HAP-1 (cell line): ENCODE data around the gene PPP1R3D.

Source experiments
- DNase-seq, 2 experiments: peaks; one replicate each; pipeline ENCODE4 v3.0.0-alpha.2; 2016 to 2020; ENCODE audit warnings: low spot score in 2 of 2
- H3K27me3 ChIP-seq: fragments of 250-450 bp; sonication (Bioruptor Pico); 2 replicates; pipeline ENCODE4 v1.5.1; 2020; ENCODE audit warnings: low read depth, mild to moderate bottlenecking, moderate library complexity
- H3K36me3 ChIP-seq: fragments of 250-450 bp; sonication (Bioruptor Pico); replicated peaks from 2 replicates; pipeline ENCODE4 v1.5.1; 2020; ENCODE audit warnings: mild to moderate bottlenecking
- H3K4me1 ChIP-seq: fragments of 250-450 bp; sonication (Bioruptor Pico); 2 replicates; pipeline ENCODE4 v1.5.1; 2020; ENCODE audit warnings: mild to moderate bottlenecking
- H3K4me3 ChIP-seq: fragments of 250-450 bp; sonication (Bioruptor Pico); 2 replicates; pipeline ENCODE4 v1.5.1; 2020; ENCODE audit warnings: mild to moderate bottlenecking, moderate library complexity
- H3K9me3 ChIP-seq: fragments of 250-450 bp; sonication (Bioruptor Pico); 2 replicates; pipeline ENCODE4 v1.5.1; 2020; ENCODE audit warnings: mild to moderate bottlenecking, moderate library complexity
- in situ Hi-C: fragments of 300-500 bp; cut with MboI; formaldehyde crosslinking; loops from 3 replicates; pipeline ENCODE4 v1.14.3; 2020; ENCODE audit warnings: low sequenced_read_pairs, inconsistent platforms, mixed read lengths

PPP1R3D gene

DNA sequence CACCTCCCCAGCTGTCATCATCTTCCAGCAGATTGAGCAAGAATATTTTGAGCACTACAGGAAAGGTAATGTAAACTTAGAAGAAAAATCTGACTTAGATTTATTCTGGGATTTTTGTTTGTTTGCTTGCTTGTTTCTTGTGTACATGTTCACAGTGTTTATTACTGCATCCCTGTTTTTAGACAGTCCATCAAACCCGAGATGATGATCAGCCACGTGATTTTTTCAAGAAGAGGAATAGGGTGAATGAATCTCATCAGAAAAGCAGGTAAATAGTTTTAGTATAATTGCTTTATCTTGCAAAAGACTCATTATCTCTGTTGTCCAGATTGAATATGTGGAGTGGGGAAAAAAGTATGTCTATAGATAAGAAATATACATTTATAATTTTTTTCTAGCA is 2.1 kb upstream of the PPP1R3D start:
- in situ Hi-C loops = loop anchor here (25.0 kb wide), 1 partner anchor 905 kb away; the partner anchor contains the start of genes ATP5F1E and PRELID3B
- H3K27me3 ChIP-seq = no peaks in the 10 kb centered on the region
- H3K4me3 ChIP-seq = no peak overlapping the region
- H3K36me3 ChIP-seq = peaks cover 20% of the 10 kb centered on the region
- H3K4me1 ChIP-seq = peaks cover 52% of the 10 kb centered on the region
- DNase-seq = no peak
- no peaks in the 10 kb centered on the region for H3K9me3 ChIP-seq

GRCh38 chr20:59940956-59941294 is 820 bp upstream of the PPP1R3D start:
- H3K4me3 ChIP-seq = peak overlapping the region; percentile 59
- H3K27me3 ChIP-seq = no peaks in the 10 kb centered on the region
- H3K9me3 ChIP-seq = no peaks in the 10 kb centered on the region
- in situ Hi-C loops = loop anchor here (25.0 kb wide), 1 partner anchor 904 kb away; the partner anchor contains the start of genes ATP5F1E and PRELID3B
- H3K4me1 ChIP-seq = peaks cover 40% of the 10 kb centered on the region
- peaks cover 20% of the 10 kb centered on the region for H3K36me3 ChIP-seq
- no peak for DNase-seq

DNA sequence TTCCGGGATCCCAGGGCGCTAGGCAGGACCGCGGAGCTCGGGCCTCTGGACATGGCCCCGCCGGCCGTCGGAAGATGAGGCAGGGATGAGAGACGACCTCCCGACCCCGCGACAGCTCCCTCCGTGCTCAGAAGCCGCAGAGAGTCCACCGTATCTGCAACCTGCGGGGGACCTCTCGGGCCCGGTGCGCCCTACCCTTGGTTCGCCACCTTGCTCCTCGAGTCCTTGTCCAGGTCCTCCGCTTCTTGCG is 301 bp downstream of the PPP1R3D start:
- Histone ChIP-seq H3K4me3 (peak overlapping the region; percentile 59), H3K27me3 (no peaks in the 10 kb centered on the region), H3K4me1 (peaks cover 30% of the 10 kb centered on the region), H3K36me3 (peaks cover 20% of the 10 kb centered on the region), H3K9me3 (no peaks in the 10 kb centered on the region)
- peak in 1 of 2 experiments; percentile 30 for DNase-seq
- in situ Hi-C loops = loop anchor here (25.0 kb wide), 1 partner anchor 903 kb away; the partner anchor contains the start of genes ATP5F1E and PRELID3B

- Histone ChIP-seq H3K9me3 (no peaks in the 10 kb centered on the region), H3K27me3 (no peaks in the 10 kb centered on the region), H3K36me3 (peaks cover 17% of the 10 kb centered on the region), H3K4me3 (peak overlapping the region; percentile 59), H3K4me1 (peaks cover 28% of the 10 kb centered on the region)
- DNase-seq = no peak
- in situ Hi-C loops = loop anchor here (25.0 kb wide), 1 partner anchor 902 kb away; the partner anchor contains the start of genes ATP5F1E and PRELID3B
Measured at GRCh38 chr20:59939052-59939878, 840 bp downstream of the PPP1R3D start.

DNA sequence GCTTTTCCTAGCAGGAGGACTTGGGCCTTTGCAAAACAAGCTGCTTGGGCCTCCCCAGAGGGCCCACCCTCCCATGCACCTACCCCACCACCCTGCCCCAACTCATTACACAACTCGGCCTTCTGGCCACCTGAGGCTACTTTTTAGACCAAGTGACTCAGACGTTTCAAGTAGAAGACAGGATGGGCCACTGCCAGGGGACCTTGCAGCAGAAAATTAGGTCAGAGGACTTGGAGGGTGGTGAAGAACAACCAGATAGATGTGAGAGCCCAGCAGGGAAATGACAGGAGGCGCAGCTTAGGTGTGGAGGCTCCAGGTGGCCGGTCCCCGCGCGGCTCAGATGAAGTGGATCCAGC is 1.4 kb downstream of the PPP1R3D start:
- in situ Hi-C loops = loop anchor here (25.0 kb wide), 1 partner anchor 901 kb away; the partner anchor contains the start of genes ATP5F1E and PRELID3B
- Histone ChIP-seq H3K36me3 (peaks cover 13% of the 10 kb centered on the region; the same call in 1 of the 2 replicates), H3K27me3 (no peaks in the 10 kb centered on the region), H3K4me1 (peaks cover 28% of the 10 kb centered on the region), H3K9me3 (no peaks in the 10 kb centered on the region), H3K4me3 (no peak overlapping the region)
- DNase-seq = no peak

DNA sequence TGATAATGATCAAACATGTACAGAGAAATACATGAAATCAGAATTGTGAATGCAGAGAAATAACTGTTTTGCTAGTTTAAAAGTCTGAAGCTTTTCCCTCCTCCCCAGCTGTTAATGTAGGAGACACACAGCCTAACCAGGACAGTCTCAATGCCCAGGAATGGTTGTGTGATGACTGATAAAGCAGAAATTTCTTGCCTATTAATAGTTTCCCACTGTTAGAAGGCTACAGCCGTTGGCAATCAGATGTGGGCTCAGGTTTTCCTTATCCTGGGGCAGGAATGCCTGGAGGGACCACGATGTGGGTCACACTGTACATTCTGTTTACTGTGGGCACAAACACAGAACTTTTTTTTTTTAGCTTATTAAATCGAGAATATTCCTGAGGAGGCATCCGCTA is 1.9 kb downstream of the PPP1R3D start:
- no peaks in the 10 kb centered on the region for H3K9me3 ChIP-seq
- peaks cover 10% of the 10 kb centered on the region; the same call in 1 of the 2 replicates for H3K36me3 ChIP-seq
- in situ Hi-C loops = loop anchor here (25.0 kb wide), 1 partner anchor 901 kb away; the partner anchor contains the start of genes ATP5F1E and PRELID3B
- H3K4me3 ChIP-seq = no peak overlapping the region
- H3K27me3 ChIP-seq = no peaks in the 10 kb centered on the region
- DNase-seq = no peak
- peaks cover 28% of the 10 kb centered on the region for H3K4me1 ChIP-seq

GRCh38 chr20:59937150-59937549 is 3.0 kb downstream of the PPP1R3D start:
- no peak for DNase-seq
- no peaks in the 10 kb centered on the region for H3K27me3 ChIP-seq
- no peaks in the 10 kb centered on the region for H3K9me3 ChIP-seq
- H3K4me3 ChIP-seq = no peak overlapping the region
- H3K36me3 ChIP-seq = no peaks in the 10 kb centered on the region; the same call in 1 of the 2 replicates
- in situ Hi-C loops = loop anchor here (25.0 kb wide), 1 partner anchor 900 kb away; the partner anchor contains the start of genes ATP5F1E and PRELID3B
- peaks cover 26% of the 10 kb centered on the region for H3K4me1 ChIP-seq

DNA sequence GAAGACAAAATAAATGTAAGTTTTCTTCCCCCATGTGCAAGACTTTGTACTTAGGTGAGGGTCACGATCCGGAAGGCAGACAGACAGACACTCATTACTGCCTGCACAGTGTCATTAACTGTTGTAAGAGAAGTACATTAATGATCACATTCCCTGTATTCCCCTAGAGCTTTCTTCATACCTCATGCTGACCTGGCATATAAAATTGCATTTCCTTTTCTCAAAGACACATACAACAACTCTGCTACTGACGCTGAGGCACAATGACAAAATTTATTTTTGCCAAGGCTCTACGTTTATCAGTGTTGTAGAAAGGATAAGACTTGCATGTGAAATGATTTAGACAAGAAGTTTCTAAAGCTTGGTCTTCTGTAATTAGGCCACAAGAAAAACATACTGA is 3.7 kb downstream of the PPP1R3D start:
- no peaks in the 10 kb centered on the region for H3K27me3 ChIP-seq
- H3K4me1 ChIP-seq = peaks cover 26% of the 10 kb centered on the region
- H3K4me3 ChIP-seq = no peak overlapping the region
- no peaks in the 10 kb centered on the region for H3K9me3 ChIP-seq
- in situ Hi-C loops = loop anchor here (25.0 kb wide), 1 partner anchor 899 kb away; the partner anchor contains the start of genes ATP5F1E and PRELID3B
- DNase-seq = no peak
- H3K36me3 ChIP-seq = no peaks in the 10 kb centered on the region; the same call in 1 of the 2 replicates

- H3K9me3 ChIP-seq = no peaks in the 10 kb centered on the region
- H3K4me3 ChIP-seq = no peak overlapping the region
- H3K4me1 ChIP-seq = peaks cover 26% of the 10 kb centered on the region
- no peaks in the 10 kb centered on the region; the same call in 1 of the 2 replicates for H3K36me3 ChIP-seq
- H3K27me3 ChIP-seq = no peaks in the 10 kb centered on the region
- in situ Hi-C loops = loop anchor here (25.0 kb wide), 1 partner anchor 898 kb away; the partner anchor contains the start of genes ATP5F1E and PRELID3B
- DNase-seq = no peak
Measured at GRCh38 chr20:59935457-59936185, 4.5 kb downstream of the PPP1R3D start.

DNA sequence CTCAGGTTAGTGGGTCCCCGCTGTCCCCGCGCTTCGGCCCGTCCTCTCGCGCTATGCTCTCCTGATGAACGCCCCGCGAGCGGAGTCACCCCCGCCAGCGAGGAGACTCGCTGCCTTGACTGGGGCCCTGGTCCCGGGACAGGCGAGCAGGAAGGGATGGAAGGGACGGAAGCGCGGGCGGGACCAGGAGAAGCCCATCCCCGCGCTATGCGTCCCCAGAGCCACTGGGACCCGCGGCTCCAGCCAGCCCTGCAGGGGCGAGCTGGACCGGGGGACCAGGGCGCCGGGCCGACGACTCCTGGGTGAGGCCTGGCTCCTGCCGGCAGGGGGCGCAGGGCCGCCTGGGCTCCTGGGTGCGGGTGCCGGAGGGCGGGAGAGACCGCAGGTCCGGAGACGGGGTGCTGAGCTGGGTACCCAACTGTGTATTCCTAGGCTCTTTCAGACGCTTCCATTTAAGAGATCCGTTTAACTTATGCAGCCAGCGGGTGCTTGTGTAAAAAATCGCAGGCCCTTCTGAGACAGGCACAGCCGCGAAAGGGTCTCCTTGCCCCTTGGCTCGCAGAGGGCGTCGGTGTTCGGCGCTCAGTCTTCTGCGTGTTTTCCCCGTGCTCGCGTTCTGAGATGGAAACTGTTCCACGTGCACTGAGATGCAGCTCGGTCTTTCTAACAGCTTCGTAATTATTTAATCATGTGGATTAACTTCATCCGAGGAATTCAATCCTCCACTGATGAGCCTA is 6.1 kb downstream of the PPP1R3D start:
- in situ Hi-C loops = loop anchor here (25.0 kb wide), 1 partner anchor 897 kb away; the partner anchor contains the start of genes ATP5F1E and PRELID3B
- DNase-seq = peak; percentile 72 to 87
- H3K4me1 ChIP-seq = peaks cover 35% of the 10 kb centered on the region
- no peaks in the 10 kb centered on the region; the same call in 1 of the 2 replicates for H3K36me3 ChIP-seq
- H3K9me3 ChIP-seq = no peaks in the 10 kb centered on the region
- H3K4me3 ChIP-seq = peak overlapping the region; percentile 42
- H3K27me3 ChIP-seq = no peaks in the 10 kb centered on the region

DNA sequence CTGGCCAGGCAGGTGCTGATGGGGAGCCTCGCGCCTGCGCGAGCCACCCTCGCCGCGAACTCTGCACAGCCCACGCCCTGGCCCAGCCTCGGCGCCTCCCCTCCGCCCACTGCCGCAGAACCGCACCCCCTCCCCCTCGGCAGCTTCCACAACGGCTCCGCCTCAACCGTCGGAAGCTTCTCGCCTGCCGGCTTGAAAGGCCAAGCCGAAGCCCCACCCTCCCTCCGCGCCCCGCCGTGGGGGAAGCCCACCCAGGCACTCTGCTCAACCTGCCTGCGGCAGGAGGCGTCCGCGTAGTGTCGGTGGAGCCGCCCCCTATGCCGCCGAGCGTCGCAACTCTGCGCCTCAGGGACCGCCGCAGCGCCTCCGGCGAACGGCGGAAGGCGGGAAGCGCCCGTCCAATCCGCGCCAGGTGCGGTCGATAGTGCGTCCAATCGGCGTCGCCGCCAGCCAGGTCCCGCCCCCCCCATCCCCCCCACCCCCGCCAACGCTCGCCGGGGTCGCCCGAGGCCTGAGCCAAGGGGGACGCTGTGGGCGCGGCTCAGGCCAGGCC is 6.7 kb downstream of the PPP1R3D start, which contains the start of gene SYCP2:
SYCP2 (minus strand) TSS at position 342 of the 553 bp plus-strand sequence. CDS start 11,224 bp downstream, outside the sequence.
- peak within 1 kb of the TSS; percentile 42 for H3K4me3 ChIP-seq
- H3K36me3 ChIP-seq = no peaks in the 10 kb centered on the region; the same call in 1 of the 2 replicates
- no peaks in the 10 kb centered on the region for H3K9me3 ChIP-seq
- no peaks in the 10 kb centered on the region for H3K27me3 ChIP-seq
- no peak for DNase-seq
- in situ Hi-C loops = loop anchor here (25.0 kb wide), 1 partner anchor 896 kb away; the partner anchor contains the start of genes ATP5F1E and PRELID3B
- peaks cover 33% of the 10 kb centered on the region for H3K4me1 ChIP-seq

GRCh38 chr20:59932616-59933295 is 7.3 kb downstream of the PPP1R3D start:
- Histone ChIP-seq H3K9me3 (no peaks in the 10 kb centered on the region), H3K4me3 (no peak overlapping the region), H3K36me3 (no peaks in the 10 kb centered on the region; the same call in 1 of the 2 replicates), H3K4me1 (peaks cover 29% of the 10 kb centered on the region), H3K27me3 (no peaks in the 10 kb centered on the region)
- in situ Hi-C loops = loop anchor here (25.0 kb wide), 1 partner anchor 895 kb away; the partner anchor contains the start of genes ATP5F1E and PRELID3B
- DNase-seq = no peak
